Smooth muscle cell (in vitro differentiated cells): ENCODE results near the gene ATXN7L1. TPM values are rescaled to one million over a fixed set of nuclear protein-coding genes. Genes with fewer than 3 reads are reported as not detected.

ENCODE experiments used
- DNase-seq: peaks from one replicate; lab custom pipeline; 2025; ENCODE audit not compliant: unreplicated experiment; lab: John Stamatoyannopoulos, UW
- H2AFZ ChIP-seq: fragments of 200-600 bp; sonication (generic); 2 replicates; pipeline ENCODE4 v1.6.0; 2016; ENCODE audit warnings: antibody characterized with exemption, low read depth, mild to moderate bottlenecking
- H3F3A ChIP-seq: fragments of 200-600 bp; sonication (generic); 2 replicates; pipeline ENCODE4 v1.6.0; 2017; ENCODE audit warnings: antibody characterized with exemption, low read depth
- H3K27ac ChIP-seq: fragments of 200-600 bp; sonication (generic); 2 replicates; pipeline ENCODE4 v1.5.1; 2016; ENCODE audit warnings: low read depth, mild to moderate bottlenecking
- H3K27me3 ChIP-seq: fragments of 200-600 bp; sonication (generic); 2 replicates; pipeline ENCODE4 v1.6.1; 2016; ENCODE audit warnings: low read depth, mild to moderate bottlenecking
- H3K36me3 ChIP-seq: fragments of 200-600 bp; sonication (generic); 2 replicates; pipeline ENCODE4 v1.5.1; 2016; ENCODE audit warnings: low read depth
- H3K4me1 ChIP-seq: fragments of 200-600 bp; sonication (generic); 2 replicates; pipeline ENCODE4 v1.5.1; 2016; ENCODE audit warnings: low read depth
- H3K4me2 ChIP-seq: fragments of 200-600 bp; sonication (generic); 2 replicates; pipeline ENCODE4 v1.6.0; 2016; ENCODE audit warnings: mild to moderate bottlenecking
- H3K4me3 ChIP-seq: fragments of 200-600 bp; sonication (generic); 2 replicates; pipeline ENCODE4 v1.5.1; 2016; ENCODE audit warnings: mild to moderate bottlenecking
- H3K79me2 ChIP-seq: fragments of 200-600 bp; sonication (generic); 2 replicates; pipeline ENCODE4 v1.6.0; 2016; ENCODE audit warnings: low read depth, mild to moderate bottlenecking
- H3K9ac ChIP-seq: fragments of 200-600 bp; sonication (generic); 2 replicates; pipeline ENCODE4 v1.6.0; 2016; ENCODE audit warnings: low read depth
- H3K9me3 ChIP-seq: fragments of 200-600 bp; sonication (generic); replicated peaks from 2 replicates; pipeline ENCODE4 v1.5.1; 2016; ENCODE audit warnings: low read depth
- H4K20me1 ChIP-seq: fragments of 200-600 bp; sonication (generic); 2 replicates; pipeline ENCODE4 v1.6.0; 2016; ENCODE audit warnings: low read depth
- WGBS: methylation state at CpG from one replicate; pipeline ENCODE4 v1.1.7; 2016; ENCODE audit warnings: low lambda C conversion rate; 5-methylcytosine and 5-hydroxymethylcytosine counted together
- polyA plus RNA-seq: library from polyadenylated mRNA; unstranded; fragments of >200 nt; fragmentation: Nextera tagmentation; extraction: Ambion mirVana; gene quantifications from 2 replicates; pipeline ENCODE4 v1.2.1, GENCODE V29; 2016
- total RNA-seq: library from RNA; depleted of rRNA; stranded (reverse); fragments of >200 nt; gene quantifications from 2 replicates; pipeline ENCODE4 v1.2.3, GENCODE V29; 2014
- TF ChIP-seq, protein P1 (sequence below): fragments of 200-600 bp; sonication (generic); IDR thresholded peaks from 2 replicates; pipeline ENCODE4 v1.5.1; 2017; ENCODE audit warnings: borderline replicate concordance, mild to moderate bottlenecking, antibody characterized with exemption; ENCODE audit not compliant: insufficient read depth, poor library complexity, severe bottlenecking

Gene ATXN7L1
- total and polyA plus RNA-seq, 2 experiments from 2014 or later, result 3.3 to 4.4 TPM

DNA sequence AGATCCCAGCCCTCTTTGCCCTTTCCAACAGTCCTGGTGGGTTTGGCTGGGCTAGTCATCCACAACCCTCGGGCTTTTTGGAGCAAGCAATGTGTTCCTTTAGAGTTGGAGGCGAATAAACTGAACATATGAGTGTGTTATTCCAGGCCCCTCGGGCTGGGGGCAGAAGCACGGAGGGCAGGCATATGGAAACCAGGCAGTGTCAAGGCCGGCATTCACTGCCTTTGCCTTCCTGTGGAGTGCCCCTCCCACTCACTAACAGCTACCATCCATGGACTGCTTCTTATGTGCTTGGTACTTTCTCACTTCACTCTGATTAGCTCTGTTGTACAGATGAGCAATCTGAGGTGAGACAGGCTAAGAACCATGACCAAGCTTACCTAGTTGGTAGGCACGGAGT lies 241.2 kb downstream of the ATXN7L1 start:
- no peak overlapping the region for H3K4me3 ChIP-seq
- H3K4me2 ChIP-seq, result no peak overlapping the region
- TF ChIP-seq, protein P1, sequence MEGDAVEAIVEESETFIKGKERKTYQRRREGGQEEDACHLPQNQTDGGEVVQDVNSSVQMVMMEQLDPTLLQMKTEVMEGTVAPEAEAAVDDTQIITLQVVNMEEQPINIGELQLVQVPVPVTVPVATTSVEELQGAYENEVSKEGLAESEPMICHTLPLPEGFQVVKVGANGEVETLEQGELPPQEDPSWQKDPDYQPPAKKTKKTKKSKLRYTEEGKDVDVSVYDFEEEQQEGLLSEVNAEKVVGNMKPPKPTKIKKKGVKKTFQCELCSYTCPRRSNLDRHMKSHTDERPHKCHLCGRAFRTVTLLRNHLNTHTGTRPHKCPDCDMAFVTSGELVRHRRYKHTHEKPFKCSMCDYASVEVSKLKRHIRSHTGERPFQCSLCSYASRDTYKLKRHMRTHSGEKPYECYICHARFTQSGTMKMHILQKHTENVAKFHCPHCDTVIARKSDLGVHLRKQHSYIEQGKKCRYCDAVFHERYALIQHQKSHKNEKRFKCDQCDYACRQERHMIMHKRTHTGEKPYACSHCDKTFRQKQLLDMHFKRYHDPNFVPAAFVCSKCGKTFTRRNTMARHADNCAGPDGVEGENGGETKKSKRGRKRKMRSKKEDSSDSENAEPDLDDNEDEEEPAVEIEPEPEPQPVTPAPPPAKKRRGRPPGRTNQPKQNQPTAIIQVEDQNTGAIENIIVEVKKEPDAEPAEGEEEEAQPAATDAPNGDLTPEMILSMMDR, result no peak
- H3K27ac ChIP-seq, result no peak overlapping the region
- H3K9ac ChIP-seq, result no peak overlapping the region
- no peaks in the 10 kb centered on the region for H3K9me3 ChIP-seq
- peaks cover 20% of the 10 kb centered on the region for H3K4me1 ChIP-seq
- no peaks in the 10 kb centered on the region for H3F3A ChIP-seq
- H4K20me1 ChIP-seq, result no peaks in the 10 kb centered on the region
- no peak overlapping the region for H2AFZ ChIP-seq
- H3K27me3 ChIP-seq, result no peaks in the 10 kb centered on the region
- WGBS, result 86% methylated on average over 6 of the region's 6 CpGs
- no peaks in the 10 kb centered on the region for H3K79me2 ChIP-seq
- no peaks in the 10 kb centered on the region for H3K36me3 ChIP-seq
- DNase-seq, result no peak

DNA sequence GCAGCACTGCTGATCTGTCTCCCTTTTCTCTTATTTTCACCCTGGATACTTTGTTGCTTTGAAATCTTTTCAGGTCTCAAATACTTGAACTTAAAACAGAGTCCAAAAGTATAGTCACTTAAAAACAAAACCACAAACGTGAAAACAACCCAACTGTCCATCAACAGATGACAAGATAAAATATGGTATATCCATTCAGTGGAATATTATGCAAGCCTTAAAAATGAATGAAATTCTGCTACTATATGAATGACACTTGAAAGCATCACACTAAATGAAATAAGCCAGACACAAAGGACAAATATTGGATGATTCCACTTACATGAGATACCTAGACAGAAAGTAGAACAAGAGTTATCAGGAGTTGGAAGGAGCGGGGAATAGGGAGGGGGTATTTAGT lies 250.4 kb downstream of the ATXN7L1 start:
- WGBS, result 95% methylated on average over 2 of the region's 2 CpGs
- H2AFZ ChIP-seq, result no peak overlapping the region
- H3K36me3 ChIP-seq, result peaks cover 8% of the 10 kb centered on the region
- H3F3A ChIP-seq, result no peaks in the 10 kb centered on the region
- no peak overlapping the region for H3K4me2 ChIP-seq
- TF ChIP-seq, protein P1, result no peak
- H3K27me3 ChIP-seq, result no peaks in the 10 kb centered on the region
- H3K4me3 ChIP-seq, result no peak overlapping the region
- H4K20me1 ChIP-seq, result no peaks in the 10 kb centered on the region
- no peak overlapping the region for H3K27ac ChIP-seq
- no peaks in the 10 kb centered on the region for H3K4me1 ChIP-seq
- H3K79me2 ChIP-seq, result no peaks in the 10 kb centered on the region
- no peak for DNase-seq
- H3K9me3 ChIP-seq, result no peaks in the 10 kb centered on the region
- no peak overlapping the region for H3K9ac ChIP-seq

DNA sequence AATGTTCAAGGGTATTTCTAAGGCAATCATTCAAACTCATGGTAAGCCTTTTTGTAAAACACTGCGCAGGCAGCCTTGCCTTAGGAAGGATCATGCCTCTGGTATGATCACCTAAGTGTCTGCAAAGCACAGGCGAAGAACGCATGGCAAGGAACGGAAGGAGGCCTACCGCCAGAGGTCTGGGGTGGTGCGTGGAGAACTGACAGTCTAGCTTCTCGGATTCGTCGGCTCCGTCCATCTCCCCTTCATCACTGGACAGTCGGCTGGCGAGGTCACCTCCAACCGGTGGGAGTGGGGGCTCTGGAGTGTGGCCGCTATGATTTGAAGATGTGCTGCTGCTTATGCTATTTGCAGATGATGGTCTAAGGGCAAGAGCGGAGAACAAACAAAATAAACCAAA lies 252.5 kb downstream of the ATXN7L1 start:
- no peaks in the 10 kb centered on the region for H3K27me3 ChIP-seq

DNA sequence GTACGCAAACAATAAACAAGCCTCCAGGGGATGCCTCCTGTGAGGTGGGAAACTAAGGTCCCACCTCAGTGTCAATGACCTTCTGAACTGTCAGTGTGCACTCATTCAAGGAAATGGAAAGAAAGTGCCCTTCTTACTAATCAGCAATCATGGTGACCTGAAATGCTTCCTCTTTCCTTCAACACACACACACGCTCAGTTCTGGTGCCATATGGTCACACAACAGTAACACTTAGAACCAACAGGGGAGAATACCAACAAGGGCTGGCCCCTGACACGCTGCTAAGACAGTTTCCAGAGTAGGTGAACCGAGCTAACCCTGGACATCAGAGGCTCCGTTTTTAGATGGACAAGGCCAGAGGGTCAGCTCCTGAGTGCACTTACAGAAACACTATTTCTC lies 253.0 kb downstream of the ATXN7L1 start:
- no peak for DNase-seq
- no peak overlapping the region for H3K4me3 ChIP-seq
- no peak overlapping the region for H2AFZ ChIP-seq
- 98% methylated on average over 5 of the region's 5 CpGs for WGBS
- H3K27ac ChIP-seq, result no peak overlapping the region
- TF ChIP-seq, protein P1, result no peak
- H3K36me3 ChIP-seq, result peaks cover 8% of the 10 kb centered on the region
- H3K27me3 ChIP-seq, result no peaks in the 10 kb centered on the region
- H3K79me2 ChIP-seq, result no peaks in the 10 kb centered on the region
- no peak overlapping the region for H3K4me2 ChIP-seq
- no peaks in the 10 kb centered on the region for H3K9me3 ChIP-seq
- H4K20me1 ChIP-seq, result no peaks in the 10 kb centered on the region
- no peak overlapping the region for H3K9ac ChIP-seq
- H3F3A ChIP-seq, result no peaks in the 10 kb centered on the region
- H3K4me1 ChIP-seq, result no peaks in the 10 kb centered on the region

More for the DNA sequence above, 252.5 kb downstream of the ATXN7L1 start:
- no peaks in the 10 kb centered on the region for H3K9me3 ChIP-seq
- TF ChIP-seq, protein P1, result no peak
- no peaks in the 10 kb centered on the region for H3K4me1 ChIP-seq
- H2AFZ ChIP-seq, result no peak overlapping the region
- no peak overlapping the region for H3K4me2 ChIP-seq
- H3K36me3 ChIP-seq, result peaks cover 8% of the 10 kb centered on the region
- H4K20me1 ChIP-seq, result no peaks in the 10 kb centered on the region
- WGBS, result over 99% methylated on average over 15 of the region's 15 CpGs
- no peak overlapping the region for H3K4me3 ChIP-seq
- no peak overlapping the region for H3K9ac ChIP-seq
- no peaks in the 10 kb centered on the region for H3F3A ChIP-seq
- no peaks in the 10 kb centered on the region for H3K79me2 ChIP-seq
- no peak for DNase-seq
- no peak overlapping the region for H3K27ac ChIP-seq
